ENCODE results near the gene SLC22A7. TPM values are rescaled to one million over a fixed set of nuclear protein-coding genes. Genes with fewer than 3 reads are reported as not detected.

Gene SLC22A7
- total RNA-seq, 4 donors from 2014 or later = not detected

- WGBS, 2 donors = 31 to 42% methylated on average over 8 to 9 of the region's 9 CpGs
- Histone ChIP-seq H3K4me3 (peak overlapping the region in 2 of 4 donors; percentile 35 to 41), H3K27me3 (peaks cover 0 to 27% of the 10 kb centered on the region in 2 donors), H3K27ac (no peak overlapping the region), H3K36me3 (no peaks in the 10 kb centered on the region), H3K9me3 (no peaks in the 10 kb centered on the region), H3K4me1 (peaks cover 0 to 13% (median 3%) of the 10 kb centered on the region in 4 donors)
- no peak for DNase-seq (ENCODE audit: low spot score in 2 of 2)
- TF ChIP-seq POLR2A (IDR thresholded peaks at IDR 0.05) (no peak), EP300 (IDR thresholded peaks at IDR 0.05) (no peak)
- TF ChIP-seq, protein P1, sequence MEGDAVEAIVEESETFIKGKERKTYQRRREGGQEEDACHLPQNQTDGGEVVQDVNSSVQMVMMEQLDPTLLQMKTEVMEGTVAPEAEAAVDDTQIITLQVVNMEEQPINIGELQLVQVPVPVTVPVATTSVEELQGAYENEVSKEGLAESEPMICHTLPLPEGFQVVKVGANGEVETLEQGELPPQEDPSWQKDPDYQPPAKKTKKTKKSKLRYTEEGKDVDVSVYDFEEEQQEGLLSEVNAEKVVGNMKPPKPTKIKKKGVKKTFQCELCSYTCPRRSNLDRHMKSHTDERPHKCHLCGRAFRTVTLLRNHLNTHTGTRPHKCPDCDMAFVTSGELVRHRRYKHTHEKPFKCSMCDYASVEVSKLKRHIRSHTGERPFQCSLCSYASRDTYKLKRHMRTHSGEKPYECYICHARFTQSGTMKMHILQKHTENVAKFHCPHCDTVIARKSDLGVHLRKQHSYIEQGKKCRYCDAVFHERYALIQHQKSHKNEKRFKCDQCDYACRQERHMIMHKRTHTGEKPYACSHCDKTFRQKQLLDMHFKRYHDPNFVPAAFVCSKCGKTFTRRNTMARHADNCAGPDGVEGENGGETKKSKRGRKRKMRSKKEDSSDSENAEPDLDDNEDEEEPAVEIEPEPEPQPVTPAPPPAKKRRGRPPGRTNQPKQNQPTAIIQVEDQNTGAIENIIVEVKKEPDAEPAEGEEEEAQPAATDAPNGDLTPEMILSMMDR (IDR thresholded peaks at IDR 0.05) = no peak
These were observed 11.0 kb downstream of the SLC22A7 start for GRCh38 chr6:43308990-43309477.

GRCh38 chr6:43310134-43310533 lies 12.1 kb downstream of the SLC22A7 start:
- Histone ChIP-seq H3K4me3 (no peak overlapping the region), H3K27ac (no peak overlapping the region), H3K27me3 (peaks cover 0 to 27% of the 10 kb centered on the region in 2 donors), H3K4me1 (peaks cover 0 to 13% (median 3%) of the 10 kb centered on the region in 4 donors), H3K36me3 (peaks cover 0 to 3% (median 0%) of the 10 kb centered on the region in 3 donors), H3K9me3 (no peaks in the 10 kb centered on the region)
- DNase-seq (ENCODE audit: low spot score in 2 of 2) = no peak
- 80 to 95% methylated on average over 2 of the region's 2 CpGs for WGBS, 2 donors
- TF ChIP-seq POLR2A (IDR thresholded peaks at IDR 0.05) (no peak), EP300 (IDR thresholded peaks at IDR 0.05) (no peak)
- TF ChIP-seq, protein P1 (IDR thresholded peaks at IDR 0.05) = no peak

GRCh38 chr6:43310624-43311023 lies 12.6 kb downstream of the SLC22A7 start:
- H3K36me3 ChIP-seq = peaks cover 0 to 6% (median 0%) of the 10 kb centered on the region in 3 donors
- no peak for DNase-seq (ENCODE audit: low spot score in 2 of 2)
- no peak overlapping the region for H3K4me3 ChIP-seq
- peaks cover 0 to 13% (median 3%) of the 10 kb centered on the region in 4 donors for H3K4me1 ChIP-seq
- TF ChIP-seq POLR2A (IDR thresholded peaks at IDR 0.05) (no peak), EP300 (IDR thresholded peaks at IDR 0.05) (no peak)
- TF ChIP-seq, protein P1 (IDR thresholded peaks at IDR 0.05) = no peak
- H3K27me3 ChIP-seq = peaks cover 0 to 27% of the 10 kb centered on the region in 2 donors
- H3K27ac ChIP-seq = no peak overlapping the region
- no peaks in the 10 kb centered on the region for H3K9me3 ChIP-seq

DNA sequence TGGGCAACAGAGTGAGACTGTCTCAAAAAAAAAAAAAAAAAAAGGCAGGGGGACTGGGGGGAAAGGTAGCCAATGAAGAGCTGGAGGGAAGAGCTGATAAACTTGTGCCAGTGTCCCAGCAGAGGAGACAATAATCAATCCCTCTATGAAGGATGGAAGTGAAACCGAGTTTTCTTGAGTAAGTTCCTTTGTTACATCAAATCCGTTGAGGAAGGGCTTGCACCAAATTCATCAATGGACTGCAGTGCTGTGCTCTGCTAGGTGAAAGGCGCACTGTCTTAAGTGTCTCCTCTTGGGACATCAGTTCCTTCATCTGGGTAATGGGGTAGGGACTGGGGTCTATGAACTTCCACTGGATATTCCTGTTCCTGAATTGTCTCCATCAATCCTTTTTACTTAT lies 13.6 kb downstream of the SLC22A7 start:
- H3K36me3 ChIP-seq = peaks cover 0 to 16% (median 0%) of the 10 kb centered on the region in 3 donors
- H3K4me3 ChIP-seq = no peak overlapping the region
- peaks cover 0 to 13% (median 3%) of the 10 kb centered on the region in 4 donors for H3K4me1 ChIP-seq
- peaks cover 0 to 22% of the 10 kb centered on the region in 2 donors for H3K27me3 ChIP-seq
- WGBS, 2 donors = 55 to 80% methylated on average over 3 of the region's 3 CpGs
- no peak overlapping the region for H3K27ac ChIP-seq
- no peaks in the 10 kb centered on the region for H3K9me3 ChIP-seq
- TF ChIP-seq EP300 (IDR thresholded peaks at IDR 0.05) = no peak
- TF ChIP-seq, protein P1 (IDR thresholded peaks at IDR 0.05) = no peak
- TF ChIP-seq POLR2A (IDR thresholded peaks at IDR 0.05) = no peak
- DNase-seq (ENCODE audit: low spot score in 2 of 2) = no peak

DNA sequence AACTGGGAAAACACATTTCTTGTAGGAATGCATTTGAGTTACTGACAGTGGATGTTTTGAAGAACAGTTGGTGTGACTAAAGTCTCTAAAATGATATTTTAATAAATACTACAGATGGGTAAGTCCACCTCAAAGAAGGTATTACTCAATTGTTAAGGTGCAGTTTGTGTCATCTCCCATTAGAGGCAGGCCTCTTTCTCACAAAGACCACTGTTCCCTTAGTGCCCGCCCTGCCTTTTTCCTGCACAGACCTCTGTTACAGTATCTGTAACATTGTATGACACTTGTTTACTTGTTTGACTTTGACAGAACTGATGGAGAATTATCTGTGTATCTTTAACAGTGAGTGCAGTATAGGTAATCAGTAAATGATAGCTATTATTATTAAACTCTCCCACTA lies 15.8 kb downstream of the SLC22A7 start:
- Histone ChIP-seq H3K27me3 (peaks cover 0 to 4% of the 10 kb centered on the region in 2 donors), H3K4me3 (no peak overlapping the region), H3K9me3 (no peaks in the 10 kb centered on the region), H3K4me1 (peaks cover 0 to 1% (median under 1%) of the 10 kb centered on the region in 4 donors), H3K27ac (no peak overlapping the region), H3K36me3 (peaks cover 0 to 24% (median 0%) of the 10 kb centered on the region in 3 donors)
- 86 to 93% methylated on average over 1 of the region's 1 CpG for WGBS, 2 donors
- DNase-seq (ENCODE audit: low spot score in 2 of 2) = no peak
- no peak for TF ChIP-seq POLR2A (IDR thresholded peaks at IDR 0.05)

All from tibial nerve (tissue), 4 donors.